ENCODE data around the gene CNKSR3.

Gene CNKSR3

DNA sequence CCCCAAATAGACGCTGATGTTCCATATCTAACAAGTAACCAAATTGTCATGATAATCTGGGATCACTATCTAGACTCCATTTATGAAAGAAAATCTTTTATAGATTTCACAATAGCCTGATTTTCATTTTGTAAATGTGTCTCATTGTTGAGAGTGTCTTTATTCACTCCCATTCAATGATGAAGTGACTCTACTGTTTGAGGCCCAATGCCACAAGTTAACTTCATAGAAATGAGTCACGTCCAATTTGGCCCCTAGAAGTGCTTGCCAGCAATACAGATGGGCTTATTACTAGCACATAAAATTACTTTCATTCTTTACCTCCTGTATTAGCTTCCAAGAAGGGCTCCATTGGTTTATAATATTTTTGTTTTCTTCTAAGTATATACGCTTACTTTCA lies 160.2 kb downstream of the CNKSR3 start:
- no peak for DNase-seq (ENCODE audit: low read depth in 2 of 2)

DNA sequence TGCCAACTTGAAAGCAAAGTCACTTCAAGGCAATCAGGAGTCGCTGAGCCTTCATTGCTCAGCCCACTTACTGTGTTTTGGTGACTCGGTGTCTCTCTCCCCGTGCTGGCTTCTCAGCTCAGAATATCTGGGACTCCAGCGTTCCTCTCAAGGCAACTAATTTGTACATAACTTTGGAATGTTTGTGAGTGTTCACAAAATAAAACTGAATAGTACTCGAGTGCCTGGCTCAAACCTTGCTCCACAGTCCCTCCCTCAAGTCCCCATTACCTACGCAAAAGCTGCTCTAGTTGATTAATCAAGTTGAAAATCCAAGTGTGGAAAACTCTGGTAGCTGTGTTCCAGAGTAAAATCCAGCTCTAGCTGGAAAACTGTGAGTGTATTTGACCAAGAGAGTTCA lies 162.5 kb downstream of the CNKSR3 start:
- no peak for DNase-seq (ENCODE audit: low read depth in 2 of 2)

DNA sequence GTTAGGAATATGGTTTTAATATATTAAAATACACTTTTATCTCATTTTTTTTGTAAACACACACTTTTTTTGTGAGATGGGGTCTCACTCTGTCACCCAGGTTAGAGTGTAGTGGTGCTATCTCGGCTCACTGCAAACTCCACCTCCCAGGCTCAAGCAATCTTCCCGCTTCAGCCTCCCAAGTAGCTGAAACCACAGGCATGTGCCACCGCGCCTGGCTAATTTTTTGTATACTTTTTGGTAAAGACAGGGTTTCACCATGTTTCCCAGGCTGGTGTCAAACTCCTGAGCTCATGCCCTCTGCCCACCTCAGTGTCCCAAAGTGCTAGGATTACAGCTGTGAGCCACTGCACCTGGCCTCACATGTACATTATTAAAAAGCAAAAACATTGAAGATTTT lies 164.7 kb downstream of the CNKSR3 start:
- DNase-seq (ENCODE audit: low read depth in 2 of 2), result no peak

DNA sequence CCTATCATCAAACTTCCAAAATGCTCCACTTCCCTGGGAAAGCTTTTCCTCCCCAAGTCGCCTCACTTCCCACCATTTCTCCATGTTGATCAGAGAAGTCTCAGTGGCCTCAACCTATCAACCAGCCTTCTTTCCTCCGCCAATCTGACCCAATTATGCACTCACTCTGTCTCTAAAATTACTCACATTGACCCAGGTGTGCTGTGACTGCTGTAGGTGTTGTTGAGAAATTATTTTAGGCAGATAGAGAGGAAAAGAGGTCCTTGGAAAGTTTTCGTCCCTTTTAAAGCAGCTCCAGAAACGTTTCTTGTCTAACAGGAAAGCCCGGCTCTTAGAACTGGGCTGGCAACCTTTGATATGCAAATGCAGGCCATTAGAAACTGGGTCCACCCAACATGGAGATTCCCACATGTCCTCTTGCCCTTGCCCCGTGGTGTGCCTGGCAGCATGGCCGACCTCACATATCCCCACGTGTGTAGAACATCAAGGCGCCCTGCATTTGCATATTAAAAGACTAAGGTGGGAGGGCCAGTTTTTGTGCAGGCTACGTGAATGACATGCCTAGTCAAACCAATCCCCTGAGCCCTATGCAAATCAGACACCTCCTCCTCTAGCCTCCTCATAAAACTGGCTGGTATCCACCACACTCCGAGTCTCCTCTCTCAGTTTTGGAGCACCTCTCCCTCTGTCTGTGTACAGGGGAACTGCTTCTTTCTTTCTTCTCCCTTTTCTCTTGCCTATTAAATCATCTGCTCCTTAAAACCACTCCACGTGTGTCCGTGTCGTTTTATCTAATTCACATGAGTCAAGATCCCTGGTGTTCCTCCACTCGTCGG lies 166.8 kb downstream of the CNKSR3 start:
- DNase-seq (ENCODE audit: low read depth in 2 of 2), result no peak

DNA sequence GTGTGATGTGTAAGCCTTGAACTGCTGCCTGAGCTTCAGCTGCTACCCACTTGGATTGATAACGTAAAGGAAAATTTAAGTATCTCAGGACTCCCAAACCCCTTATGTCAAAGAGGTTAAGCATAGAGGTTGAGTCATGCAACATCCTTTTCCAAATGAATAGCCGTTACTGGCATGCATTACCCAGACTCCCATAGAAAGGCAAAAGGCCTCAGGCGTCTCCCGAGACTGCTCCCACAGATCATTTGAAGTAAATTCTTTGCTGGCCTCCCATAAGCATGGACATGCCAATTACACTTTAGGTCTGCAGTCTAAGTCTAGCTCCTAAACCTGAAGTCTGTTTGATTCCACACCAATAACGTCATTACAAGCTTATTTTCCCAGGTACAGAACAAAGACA lies 168.6 kb downstream of the CNKSR3 start:
- DNase-seq (ENCODE audit: low read depth in 2 of 2), result no peak

DNA sequence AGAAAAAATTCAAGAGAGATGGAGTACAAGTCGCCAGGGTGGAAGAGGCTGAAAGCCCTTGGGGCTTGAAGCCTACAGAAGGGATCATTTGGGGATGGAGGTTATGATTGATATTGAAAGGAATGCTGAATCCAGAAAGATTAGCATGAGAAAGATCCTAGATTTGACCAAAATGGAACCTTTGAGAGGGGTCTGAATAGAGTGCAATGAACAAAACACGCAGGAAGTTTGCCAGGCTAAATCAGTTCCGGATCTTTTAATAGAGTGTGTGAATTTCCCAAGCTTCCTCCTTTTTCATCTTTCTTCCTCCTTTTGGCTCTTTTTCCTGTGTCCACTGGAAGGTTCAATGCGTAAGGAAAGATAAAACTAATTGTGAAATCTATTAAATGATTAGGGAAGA lies 169.1 kb downstream of the CNKSR3 start:
- DNase-seq (ENCODE audit: low read depth in 2 of 2), result no peak
